Loucy (cell line): ENCODE results near the gene RFT1.

ENCODE experiments used
- H2AFZ ChIP-seq: fragments of 200-600 bp; sonication (generic); 2 replicates; pipeline ENCODE4 v1.6.0; 2016; ENCODE audit warnings: antibody characterized with exemption, mild to moderate bottlenecking, low read length, moderate library complexity
- H3F3A ChIP-seq: fragments of 200-600 bp; 2 replicates; pipeline ENCODE4 v1.6.0; 2016; ENCODE audit warnings: antibody characterized with exemption, low read depth, mild to moderate bottlenecking
- H3K27me3 ChIP-seq: fragments of 200-600 bp; sonication (generic); 2 replicates; pipeline ENCODE4 v1.6.1; 2014; ENCODE audit warnings: low read length, mild to moderate bottlenecking; ENCODE audit not compliant: insufficient read depth, poor library complexity, severe bottlenecking
- H3K36me3 ChIP-seq: fragments of 200-600 bp; sonication (generic); 2 replicates; pipeline ENCODE4 v1.6.1; 2016; ENCODE audit warnings: low read length; ENCODE audit not compliant: insufficient read depth
- H3K4me1 ChIP-seq: fragments of 200-600 bp; sonication (generic); 2 replicates; pipeline ENCODE4 v1.5.1; 2014; ENCODE audit warnings: low read length, mild to moderate bottlenecking; ENCODE audit not compliant: insufficient read depth, poor library complexity, severe bottlenecking
- H3K4me2 ChIP-seq: fragments of 200-600 bp; sonication (generic); 2 replicates; pipeline ENCODE4 v1.6.0; 2014; ENCODE audit warnings: antibody characterized with exemption, low read length, low read depth, mild to moderate bottlenecking; ENCODE audit not compliant: poor library complexity, severe bottlenecking
- H3K4me3 ChIP-seq: fragments of 200-600 bp; sonication (generic); 2 replicates; pipeline ENCODE4 v1.5.1; 2014; ENCODE audit warnings: low read length, mild to moderate bottlenecking, mixed read lengths; ENCODE audit not compliant: poor library complexity, severe bottlenecking
- H3K79me2 ChIP-seq: fragments of 200-600 bp; sonication (generic); 2 replicates; pipeline ENCODE4 v1.6.1; 2014; ENCODE audit warnings: low read length; ENCODE audit not compliant: insufficient read depth
- H3K9ac ChIP-seq: fragments of 200-600 bp; sonication (generic); 2 replicates; pipeline ENCODE4 v1.6.0; 2014; ENCODE audit warnings: mild to moderate bottlenecking, low read depth, low read length, moderate library complexity; ENCODE audit not compliant: poor library complexity, severe bottlenecking
- H3K9me2 ChIP-seq: fragments of 200-600 bp; sonication (generic); replicated peaks from 2 replicates; pipeline ENCODE4 v1.6.1; 2016; ENCODE audit warnings: low read depth, low read length, mixed read lengths
- H3K9me3 ChIP-seq: fragments of 200-600 bp; sonication (generic); 2 replicates; pipeline ENCODE4 v1.6.1; 2014; ENCODE audit warnings: mild to moderate bottlenecking, antibody characterized with exemption, low read length, low read depth; ENCODE audit not compliant: insufficient read depth
- H4K20me1 ChIP-seq: fragments of 200-600 bp; sonication (generic); 2 replicates; pipeline ENCODE4 v1.6.0; 2014; ENCODE audit warnings: antibody characterized with exemption, low read length, mild to moderate bottlenecking; ENCODE audit not compliant: insufficient read depth, poor library complexity, severe bottlenecking
- EZH2phosphoT487 ChIP-seq: fragments of 200-600 bp; IDR thresholded peaks from 2 replicates; pipeline ENCODE4 v1.6.1; 2018; ENCODE audit warnings: antibody characterized with exemption, mild to moderate bottlenecking, moderate library complexity, borderline replicate concordance
- TF ChIP-seq, protein P1 (sequence below): fragments of 200-600 bp; sonication (generic); conservative IDR thresholded peaks from 2 replicates; pipeline ENCODE4 v1.5.1; 2014; ENCODE audit warnings: mild to moderate bottlenecking, antibody characterized with exemption, low read length

Gene RFT1

DNA sequence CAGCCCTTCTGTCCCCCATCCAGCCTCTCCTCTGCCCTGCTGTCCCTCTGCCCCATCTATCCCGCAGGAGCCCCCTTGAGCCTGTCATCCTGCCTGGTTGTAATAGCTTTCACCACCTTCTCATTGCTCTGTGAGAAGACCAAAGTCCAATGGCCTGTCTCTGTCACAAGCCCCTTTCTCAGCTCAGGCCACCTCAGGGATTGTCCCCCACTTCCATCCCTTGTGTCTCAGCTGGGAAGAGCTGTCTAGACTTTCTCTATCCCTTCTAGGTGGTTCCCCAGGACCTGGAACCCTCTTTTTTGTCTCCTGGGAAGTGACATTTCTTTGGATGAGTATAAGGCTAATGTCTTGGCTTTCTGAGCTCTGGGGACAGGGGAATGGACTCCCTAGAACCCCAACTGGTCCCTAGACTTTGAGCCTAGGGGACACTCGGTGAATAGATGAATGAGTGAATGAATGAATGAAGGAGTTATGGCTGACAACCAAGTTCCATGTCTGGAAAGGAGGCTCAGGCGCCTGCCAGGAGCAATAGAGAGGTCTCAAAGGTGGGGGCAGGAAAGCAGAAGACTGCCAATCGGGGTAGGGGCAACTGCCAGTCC, 29.9 kb upstream of the RFT1 start:
- no peaks in the 10 kb centered on the region for H3F3A ChIP-seq
- H3K4me3 ChIP-seq = peak overlapping the region; percentile 75
- no peaks in the 10 kb centered on the region; the same call in 1 of the 2 replicates for H3K79me2 ChIP-seq
- no peak overlapping the region for H3K9ac ChIP-seq
- no peaks in the 10 kb centered on the region for H3K36me3 ChIP-seq
- H3K9me2 ChIP-seq = no peaks in the 10 kb centered on the region
- TF ChIP-seq EZH2phosphoT487 = no peak
- TF ChIP-seq, protein P1, sequence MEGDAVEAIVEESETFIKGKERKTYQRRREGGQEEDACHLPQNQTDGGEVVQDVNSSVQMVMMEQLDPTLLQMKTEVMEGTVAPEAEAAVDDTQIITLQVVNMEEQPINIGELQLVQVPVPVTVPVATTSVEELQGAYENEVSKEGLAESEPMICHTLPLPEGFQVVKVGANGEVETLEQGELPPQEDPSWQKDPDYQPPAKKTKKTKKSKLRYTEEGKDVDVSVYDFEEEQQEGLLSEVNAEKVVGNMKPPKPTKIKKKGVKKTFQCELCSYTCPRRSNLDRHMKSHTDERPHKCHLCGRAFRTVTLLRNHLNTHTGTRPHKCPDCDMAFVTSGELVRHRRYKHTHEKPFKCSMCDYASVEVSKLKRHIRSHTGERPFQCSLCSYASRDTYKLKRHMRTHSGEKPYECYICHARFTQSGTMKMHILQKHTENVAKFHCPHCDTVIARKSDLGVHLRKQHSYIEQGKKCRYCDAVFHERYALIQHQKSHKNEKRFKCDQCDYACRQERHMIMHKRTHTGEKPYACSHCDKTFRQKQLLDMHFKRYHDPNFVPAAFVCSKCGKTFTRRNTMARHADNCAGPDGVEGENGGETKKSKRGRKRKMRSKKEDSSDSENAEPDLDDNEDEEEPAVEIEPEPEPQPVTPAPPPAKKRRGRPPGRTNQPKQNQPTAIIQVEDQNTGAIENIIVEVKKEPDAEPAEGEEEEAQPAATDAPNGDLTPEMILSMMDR = no peak
- peak overlapping the region; percentile 89; the same call in 1 of the 2 replicates for H2AFZ ChIP-seq
- H3K4me1 ChIP-seq = peaks cover 23% of the 10 kb centered on the region
- H3K27me3 ChIP-seq = no peaks in the 10 kb centered on the region
- H3K4me2 ChIP-seq = peak overlapping the region; percentile 81
- no peaks in the 10 kb centered on the region for H3K9me3 ChIP-seq
- H4K20me1 ChIP-seq = no peaks in the 10 kb centered on the region

DNA sequence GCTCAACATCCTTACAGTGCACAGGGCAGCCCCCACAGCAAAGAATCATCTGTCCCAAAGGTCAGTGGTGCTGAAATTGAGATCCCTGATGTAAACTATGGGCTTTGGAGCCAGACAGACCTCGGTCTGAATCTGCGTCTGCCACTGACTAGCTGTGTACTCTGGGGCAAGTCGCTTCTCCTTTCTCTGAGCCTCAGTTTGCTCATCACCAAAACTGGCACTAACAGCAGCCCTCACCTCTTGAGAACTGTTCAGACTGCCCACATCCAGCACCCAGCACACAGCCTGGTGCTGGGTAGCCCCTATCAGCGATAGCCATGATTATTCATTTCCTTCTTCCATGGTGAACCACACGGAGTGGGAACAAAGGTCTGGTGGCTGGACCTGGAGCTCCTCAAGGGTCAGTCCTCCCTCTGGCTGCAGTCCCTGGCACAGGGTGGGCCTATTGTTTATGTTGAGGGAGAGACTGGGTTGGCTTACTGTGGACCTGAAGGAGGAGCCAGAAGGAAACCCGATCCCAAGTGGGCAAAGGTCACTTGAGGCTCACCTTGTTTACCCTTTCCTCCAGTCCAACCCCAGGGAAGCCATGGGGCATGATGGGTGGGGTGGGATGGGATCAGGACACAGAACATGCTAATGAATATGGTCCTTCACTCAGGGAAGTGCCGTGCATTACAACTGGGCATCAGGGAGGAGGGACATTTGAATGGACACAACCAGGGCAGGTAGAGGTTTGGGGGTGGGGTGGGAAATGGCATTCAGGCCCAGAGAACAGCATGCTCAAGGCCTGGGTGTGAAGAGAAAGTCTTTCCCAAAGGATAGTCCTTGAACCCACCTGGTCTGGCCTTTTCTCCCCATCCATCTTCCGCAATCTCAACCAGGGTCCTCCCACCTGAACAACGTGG, 29.2 kb upstream of the RFT1 start:
- no peaks in the 10 kb centered on the region for H3K9me3 ChIP-seq
- TF ChIP-seq, protein P1 = no peak
- no peak for TF ChIP-seq EZH2phosphoT487
- H3K9me2 ChIP-seq = no peaks in the 10 kb centered on the region
- no peaks in the 10 kb centered on the region; the same call in 1 of the 2 replicates for H3K79me2 ChIP-seq
- H3K4me1 ChIP-seq = peaks cover 17% of the 10 kb centered on the region
- H2AFZ ChIP-seq = no peak overlapping the region
- no peaks in the 10 kb centered on the region for H3K36me3 ChIP-seq
- no peaks in the 10 kb centered on the region for H4K20me1 ChIP-seq
- no peaks in the 10 kb centered on the region for H3F3A ChIP-seq
- no peak overlapping the region for H3K4me3 ChIP-seq
- no peaks in the 10 kb centered on the region for H3K27me3 ChIP-seq
- H3K4me2 ChIP-seq = no peak overlapping the region
- no peak overlapping the region for H3K9ac ChIP-seq

DNA sequence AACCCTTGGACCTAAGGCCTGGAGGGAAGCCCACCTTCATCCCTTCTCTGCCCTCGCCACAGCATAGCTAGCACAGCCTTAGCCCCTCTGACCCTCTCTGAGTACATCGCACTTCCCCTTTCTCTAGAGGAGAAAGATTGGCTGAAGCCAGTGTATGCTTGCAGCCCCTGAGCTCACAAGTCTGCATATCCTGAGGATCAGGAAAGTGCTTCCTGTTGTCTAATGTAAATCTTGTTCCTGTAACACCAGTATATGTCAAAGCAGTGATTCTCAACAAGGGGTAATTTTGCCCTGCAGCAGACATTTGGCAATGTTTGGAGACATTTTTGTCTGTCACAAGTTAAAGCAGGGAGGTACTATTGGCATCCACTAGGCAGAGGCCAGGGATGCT, 28.5 kb upstream of the RFT1 start:
- no peak for TF ChIP-seq EZH2phosphoT487
- TF ChIP-seq, protein P1 = no peak
- no peaks in the 10 kb centered on the region for H3K9me3 ChIP-seq
- no peaks in the 10 kb centered on the region for H3K27me3 ChIP-seq
- no peaks in the 10 kb centered on the region for H3F3A ChIP-seq
- H4K20me1 ChIP-seq = no peaks in the 10 kb centered on the region
- H3K4me3 ChIP-seq = no peak overlapping the region
- peaks cover 17% of the 10 kb centered on the region for H3K4me1 ChIP-seq
- H2AFZ ChIP-seq = no peak overlapping the region
- no peak overlapping the region for H3K9ac ChIP-seq
- H3K36me3 ChIP-seq = no peaks in the 10 kb centered on the region
- H3K79me2 ChIP-seq = no peaks in the 10 kb centered on the region; the same call in 1 of the 2 replicates
- H3K9me2 ChIP-seq = no peaks in the 10 kb centered on the region
- no peak overlapping the region for H3K4me2 ChIP-seq
